GM18502 (cell line): ENCODE data around the gene TMEM117.
"Not testable (repeated sequence)": the region's sequence is repeated elsewhere in the genome, so short reads cannot be mapped to it uniquely, and the experiment has no call there.

Source experiments
- ATAC-seq: cut with Tn5 transposase; IDR thresholded peaks from one replicate; pipeline ENCODE4 v1.9.1; 2021; ENCODE audit warnings: mild to moderate bottlenecking; ENCODE audit not compliant: unreplicated experiment, poor library complexity

The TMEM117 gene

DNA sequence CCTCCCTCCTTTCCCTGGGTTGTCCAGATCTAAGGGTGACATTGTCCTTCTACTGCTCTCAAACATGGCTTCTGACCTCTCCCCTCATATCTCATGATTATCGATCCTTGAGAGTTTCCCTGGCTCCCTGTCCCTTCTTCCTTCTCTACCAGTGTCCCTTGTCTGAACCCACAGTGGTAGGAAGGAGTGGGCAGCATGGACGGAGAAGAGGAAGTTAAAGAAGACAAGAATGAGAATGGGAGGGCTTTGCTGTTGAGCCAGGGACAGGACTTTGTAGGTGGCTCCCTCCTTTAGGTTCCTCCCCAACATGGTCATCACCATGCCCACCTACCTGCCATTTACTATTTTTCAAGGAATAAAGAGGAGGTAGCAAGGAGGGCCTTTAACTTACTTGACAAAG lies 166.7 kb downstream of the TMEM117 start:
- ATAC-seq: no peak

- no peak for ATAC-seq
Measured at GRCh38 chr12:44003721-44004120, 167.8 kb downstream of the TMEM117 start.

DNA sequence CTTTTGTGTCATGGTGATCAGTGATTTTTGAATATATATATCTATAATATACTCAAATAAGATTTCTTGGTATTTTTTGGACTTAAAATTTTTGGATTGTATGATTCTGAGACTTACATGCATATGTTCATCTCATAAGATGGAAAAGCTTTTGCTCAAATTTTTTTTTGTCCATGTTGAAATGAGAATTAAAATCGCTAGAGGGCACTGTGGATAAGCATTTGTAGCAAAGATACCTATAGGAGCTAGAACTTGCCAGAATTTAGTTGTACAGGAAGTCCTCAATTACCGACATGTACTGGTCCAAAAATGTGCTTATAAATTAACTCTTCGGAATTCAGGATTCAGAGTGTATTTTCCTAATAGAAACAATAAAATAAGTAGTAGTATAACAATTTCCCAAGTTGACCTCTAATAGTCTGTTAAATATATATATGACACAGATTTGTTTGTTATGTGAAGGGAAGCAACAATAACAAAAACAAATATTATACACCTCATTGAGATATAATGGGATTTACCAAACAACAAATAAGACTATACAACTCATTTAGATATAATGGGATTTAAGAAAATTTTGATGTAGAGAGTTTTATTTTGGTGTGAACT lies 179.6 kb downstream of the TMEM117 start:
- peak; percentile 77 for ATAC-seq

DNA sequence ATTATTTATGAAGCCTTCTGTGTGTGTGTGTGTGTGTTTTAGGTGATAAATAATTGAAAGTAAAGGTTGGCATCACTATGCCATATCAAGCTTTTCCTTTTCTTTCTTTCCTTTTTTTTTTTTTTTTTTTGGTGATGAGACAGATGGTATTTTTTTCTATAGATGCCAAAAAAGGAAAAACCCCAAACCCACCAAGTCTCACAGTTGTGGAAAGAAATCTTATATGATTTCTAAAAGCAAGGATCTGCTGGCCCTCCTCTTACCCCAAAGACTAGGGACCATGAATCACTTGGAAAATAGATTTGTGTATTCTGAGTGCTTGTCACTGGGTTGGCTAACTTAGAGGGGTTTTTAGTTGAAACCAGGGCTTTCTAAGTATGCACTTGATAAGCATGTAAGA lies 181.3 kb downstream of the TMEM117 start:
- no peak for ATAC-seq

DNA sequence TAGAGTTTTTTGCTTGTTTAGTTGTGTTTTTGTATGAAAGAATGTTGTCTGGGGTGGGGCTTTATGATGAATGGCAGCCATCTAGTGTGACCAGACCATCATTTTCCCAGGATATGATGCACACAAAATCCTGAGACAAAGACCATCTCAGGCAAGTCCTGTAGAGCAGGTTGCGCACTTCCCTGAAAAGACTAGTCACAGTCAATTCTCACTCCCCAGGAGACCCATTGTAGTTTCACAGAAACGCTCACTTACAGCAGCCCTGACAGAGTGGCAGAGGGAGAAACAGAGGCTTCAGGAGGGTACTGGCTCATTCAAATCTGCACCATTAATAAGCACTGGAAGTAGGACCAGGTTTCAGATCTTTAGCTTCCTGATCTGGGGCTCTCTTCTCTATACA lies 183.2 kb downstream of the TMEM117 start:
- ATAC-seq: no peak

DNA sequence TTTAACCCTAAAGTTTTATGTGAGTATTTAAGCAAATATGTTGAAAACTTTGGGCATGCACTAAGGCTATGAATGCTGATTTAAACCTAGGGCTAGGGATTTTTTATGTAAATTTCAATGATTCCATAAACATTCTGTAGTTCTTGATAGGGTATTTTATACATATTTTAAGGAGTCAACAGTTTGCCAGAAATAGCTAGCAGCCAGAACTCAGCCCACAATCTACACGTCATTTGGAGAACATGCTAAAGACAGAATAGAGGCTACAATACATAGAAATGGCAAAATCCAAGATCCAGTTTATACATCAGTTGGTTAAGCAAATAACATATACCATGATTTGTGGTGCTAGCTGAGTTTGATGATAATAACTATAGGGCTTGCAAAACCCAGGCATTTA lies 184.7 kb downstream of the TMEM117 start:
- ATAC-seq: no peak

DNA sequence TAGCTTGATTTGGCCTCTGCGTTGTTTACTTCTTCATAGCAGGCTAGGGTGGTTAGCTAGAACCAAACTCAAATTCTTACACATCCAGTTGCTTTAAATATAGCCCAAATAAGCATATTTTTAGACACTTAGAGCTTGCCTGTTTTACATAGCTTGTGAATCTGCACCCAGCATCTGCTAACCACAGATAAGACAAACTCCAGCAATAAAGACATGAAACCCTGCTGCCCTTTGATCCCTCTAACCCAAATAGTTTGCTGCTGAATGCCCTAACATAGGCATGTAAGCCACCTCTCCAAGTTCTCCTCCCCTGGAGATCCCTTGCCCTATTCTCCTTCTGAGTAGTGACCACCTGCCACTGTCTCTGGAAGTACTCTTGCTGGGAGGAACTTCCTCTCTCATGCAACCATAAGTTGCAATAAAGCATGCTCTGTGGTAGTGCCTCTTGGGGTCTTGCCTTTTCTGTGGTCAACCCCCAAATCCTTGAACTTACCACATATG lies 185.6 kb downstream of the TMEM117 start:
- ATAC-seq: peak; percentile 86

GRCh38 chr12:44025499-44025898 lies 189.6 kb downstream of the TMEM117 start:
- no peak for ATAC-seq

- no peak for ATAC-seq
Measured at GRCh38 chr12:44026046-44026445, 190.2 kb downstream of the TMEM117 start.

DNA sequence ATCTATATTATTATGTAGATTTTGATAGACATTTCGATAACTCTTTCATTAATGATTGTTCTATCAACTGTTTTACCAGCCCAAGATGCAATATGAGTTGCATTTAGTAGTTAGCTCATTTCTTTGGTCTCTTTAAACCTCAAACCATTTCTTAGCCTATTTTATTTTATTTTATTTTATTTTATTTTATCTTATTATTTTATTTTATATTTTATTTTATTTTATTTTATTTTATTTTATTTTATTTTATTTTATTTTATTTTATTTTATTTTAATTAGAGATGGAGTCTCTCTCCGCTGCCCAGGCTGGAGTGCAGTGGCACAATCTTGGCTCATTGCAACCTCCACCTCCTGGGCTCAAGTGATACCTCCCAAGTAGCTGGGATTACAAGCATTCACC lies 191.0 kb downstream of the TMEM117 start:
- not testable (repeated sequence) for ATAC-seq

- ATAC-seq: no peak
Measured at GRCh38 chr12:44029194-44029593, 193.3 kb downstream of the TMEM117 start.

- ATAC-seq: no peak
Measured at GRCh38 chr12:44031472-44032185, 195.7 kb downstream of the TMEM117 start.

DNA sequence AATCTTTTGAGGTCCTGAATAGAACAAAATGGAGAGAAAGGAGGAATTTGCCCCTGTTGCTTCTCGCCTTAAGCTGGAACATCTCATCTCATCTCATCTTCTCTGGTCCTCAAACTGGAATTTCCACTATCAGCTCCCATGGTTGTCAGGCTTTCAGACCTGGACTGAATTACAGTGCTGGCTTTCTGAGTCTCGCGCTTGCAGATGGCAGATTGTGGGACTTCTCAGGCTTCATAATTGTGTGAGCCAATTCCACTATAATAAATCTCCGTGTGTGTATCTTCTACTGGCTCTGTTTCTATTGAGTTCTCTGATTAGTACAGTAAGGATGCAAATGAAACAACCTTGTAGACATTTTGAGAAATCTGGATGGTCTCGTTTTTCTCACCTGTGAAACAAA lies 199.0 kb downstream of the TMEM117 start:
- ATAC-seq: no peak

GRCh38 chr12:44036875-44037443 lies 201.1 kb downstream of the TMEM117 start:
- no peak for ATAC-seq

DNA sequence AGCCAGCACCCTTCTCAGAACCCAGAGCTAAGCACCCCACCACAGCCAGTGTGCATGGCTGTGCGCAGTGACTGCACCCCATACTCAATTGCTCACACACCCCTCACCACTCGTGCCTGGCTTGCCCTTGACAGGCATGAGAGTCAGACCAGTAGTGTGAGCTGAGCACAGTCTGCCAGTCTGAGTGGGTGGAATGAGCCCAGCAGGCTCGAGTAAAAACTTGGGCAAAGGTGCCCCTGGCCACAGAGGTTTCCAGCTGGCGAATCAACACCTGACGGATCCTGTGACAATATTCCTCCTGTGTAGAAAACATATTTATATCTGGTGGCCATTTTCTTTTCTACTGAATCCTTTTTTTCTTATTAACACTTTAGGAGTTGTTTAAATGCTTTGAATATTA lies 202.5 kb downstream of the TMEM117 start:
- no peak for ATAC-seq

- not testable (repeated sequence) for ATAC-seq
Measured at GRCh38 chr12:44044491-44044890, 208.6 kb downstream of the TMEM117 start.

DNA sequence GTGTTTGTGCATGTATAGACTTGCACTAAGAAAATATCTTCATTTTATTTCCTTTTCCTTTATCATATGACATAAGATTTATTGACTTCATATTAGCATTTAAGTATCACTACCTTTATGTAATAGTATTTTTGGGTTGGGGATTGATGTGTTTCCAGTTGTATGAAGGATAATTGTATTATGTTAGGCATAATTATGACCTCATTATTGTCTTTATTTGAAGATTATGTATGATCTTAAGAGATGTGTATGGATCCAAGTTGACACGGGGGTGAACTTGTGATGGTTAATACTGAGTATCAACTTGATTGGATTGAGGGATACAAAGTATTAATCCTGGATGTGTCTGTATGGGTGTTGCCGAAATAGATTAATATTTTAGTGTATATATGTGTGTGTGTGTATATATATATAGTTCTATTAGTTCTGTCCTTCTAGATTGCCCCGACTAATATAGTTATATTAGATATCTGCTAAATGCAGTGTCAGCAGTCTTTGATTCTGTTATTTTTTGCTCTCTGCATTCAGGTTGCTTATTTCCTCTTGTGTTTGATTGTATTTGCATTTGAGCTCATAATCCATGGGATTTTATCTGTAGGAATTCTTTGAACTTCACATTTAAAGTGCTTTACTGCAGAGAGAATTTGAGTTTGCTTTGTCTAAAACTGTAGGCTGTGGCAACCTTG lies 211.0 kb downstream of the TMEM117 start:
- no peak for ATAC-seq

DNA sequence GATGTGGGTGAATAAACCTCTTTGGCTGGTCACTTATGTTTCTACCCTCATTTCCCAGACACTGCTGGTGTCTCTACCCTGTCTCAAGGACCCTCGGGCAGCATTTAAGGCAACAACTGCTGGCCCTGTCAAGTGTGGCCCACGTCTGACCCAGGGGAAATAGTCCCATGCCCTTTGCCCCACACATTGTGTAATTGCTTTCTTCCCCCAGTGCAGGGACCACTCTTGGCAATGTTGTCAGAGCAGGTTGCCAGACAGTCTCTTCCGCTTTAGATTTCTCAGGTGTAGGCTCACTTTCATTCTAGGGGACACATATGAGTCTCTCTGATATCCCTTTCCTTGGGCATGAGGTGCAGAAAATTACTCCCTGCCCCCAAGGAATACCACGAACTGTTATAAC lies 216.7 kb downstream of the TMEM117 start:
- no peak for ATAC-seq

DNA sequence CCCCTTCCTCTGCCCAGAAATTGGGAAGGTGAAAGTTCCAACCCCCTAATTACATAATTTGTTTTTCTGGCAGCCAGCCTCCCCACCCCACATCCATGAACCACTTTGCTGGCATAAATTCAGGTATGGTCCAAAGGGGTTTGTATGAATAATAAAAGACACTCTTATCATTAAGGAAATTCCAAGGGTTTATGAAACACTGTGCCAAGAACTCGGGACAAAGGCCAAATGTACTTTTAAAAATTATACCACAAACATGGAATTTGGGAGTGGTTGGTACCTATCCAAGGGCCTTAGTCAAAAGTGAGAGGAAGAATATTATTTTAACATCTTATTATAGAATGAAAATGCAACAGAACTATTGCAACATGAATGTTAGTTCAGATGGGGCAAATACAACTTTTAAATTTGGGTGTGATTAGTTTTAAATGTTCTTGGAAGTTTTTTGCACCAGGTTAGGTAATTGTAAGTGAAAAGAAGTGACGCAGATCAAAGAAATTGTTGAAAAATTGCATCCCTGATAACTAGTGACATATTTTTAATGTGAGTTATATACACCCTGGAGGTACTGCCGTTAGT lies 217.8 kb downstream of the TMEM117 start:
- ATAC-seq: no peak

- ATAC-seq: no peak
Measured at GRCh38 chr12:44054281-44054680, 218.4 kb downstream of the TMEM117 start.

GRCh38 chr12:44058366-44058765 lies 222.5 kb downstream of the TMEM117 start:
- ATAC-seq: no peak
